HG02973 (cell line): ENCODE measurements around the gene NRARP.

Experiments
- ATAC-seq: cut with Tn5 transposase; IDR thresholded peaks from one replicate; pipeline ENCODE4 v1.9.1; 2021; ENCODE audit warnings: moderate library complexity; ENCODE audit not compliant: unreplicated experiment

The NRARP gene

DNA sequence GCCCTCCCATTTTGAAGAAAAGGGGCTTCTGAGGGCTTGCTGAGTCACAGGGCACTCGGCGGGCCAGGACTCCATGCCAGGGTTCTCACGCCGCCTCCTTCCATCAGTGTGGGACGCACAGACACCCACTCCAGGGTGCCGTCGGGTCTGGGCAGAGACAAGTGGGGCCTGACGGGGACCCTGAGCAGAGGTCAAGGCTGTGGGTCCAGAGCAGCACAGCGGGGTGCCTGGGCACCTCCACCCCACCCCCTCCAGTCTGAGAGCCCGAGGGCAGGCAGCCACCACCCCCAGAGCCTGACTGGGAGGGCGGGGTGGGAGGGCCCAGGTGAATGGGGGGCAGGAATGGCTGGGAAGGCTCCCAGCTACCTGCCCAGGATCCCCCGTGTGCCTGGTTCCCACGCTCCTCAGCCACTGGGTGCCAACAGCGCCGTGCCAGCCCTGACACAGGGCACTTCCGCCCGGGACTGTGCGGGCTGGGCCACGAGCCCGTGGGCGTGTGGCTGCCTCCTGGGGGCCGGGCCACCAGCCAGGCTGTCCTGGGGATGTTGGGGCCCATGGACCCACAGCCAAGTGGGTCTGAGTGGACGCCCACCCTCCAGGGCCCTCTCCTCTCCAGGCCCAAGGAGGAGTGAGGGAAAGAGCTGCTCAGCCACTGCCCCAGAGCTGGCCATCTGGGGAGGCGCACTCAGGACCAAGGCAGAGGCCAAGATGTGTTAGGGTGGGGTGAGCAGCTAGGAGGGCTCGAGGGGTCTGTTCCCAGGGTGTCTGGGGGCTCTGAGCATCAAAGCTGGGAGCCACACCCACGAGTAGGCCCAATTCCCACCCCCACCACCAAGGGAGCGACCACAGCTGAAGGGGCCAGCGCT, 10.1 kb upstream of the NRARP start:
- no peak for ATAC-seq

GRCh38 chr9:137311171-137311985, 9.3 kb upstream of the NRARP start:
- ATAC-seq = no peak

GRCh38 chr9:137310189-137311052, 8.3 kb upstream of the NRARP start:
- no peak for ATAC-seq

DNA sequence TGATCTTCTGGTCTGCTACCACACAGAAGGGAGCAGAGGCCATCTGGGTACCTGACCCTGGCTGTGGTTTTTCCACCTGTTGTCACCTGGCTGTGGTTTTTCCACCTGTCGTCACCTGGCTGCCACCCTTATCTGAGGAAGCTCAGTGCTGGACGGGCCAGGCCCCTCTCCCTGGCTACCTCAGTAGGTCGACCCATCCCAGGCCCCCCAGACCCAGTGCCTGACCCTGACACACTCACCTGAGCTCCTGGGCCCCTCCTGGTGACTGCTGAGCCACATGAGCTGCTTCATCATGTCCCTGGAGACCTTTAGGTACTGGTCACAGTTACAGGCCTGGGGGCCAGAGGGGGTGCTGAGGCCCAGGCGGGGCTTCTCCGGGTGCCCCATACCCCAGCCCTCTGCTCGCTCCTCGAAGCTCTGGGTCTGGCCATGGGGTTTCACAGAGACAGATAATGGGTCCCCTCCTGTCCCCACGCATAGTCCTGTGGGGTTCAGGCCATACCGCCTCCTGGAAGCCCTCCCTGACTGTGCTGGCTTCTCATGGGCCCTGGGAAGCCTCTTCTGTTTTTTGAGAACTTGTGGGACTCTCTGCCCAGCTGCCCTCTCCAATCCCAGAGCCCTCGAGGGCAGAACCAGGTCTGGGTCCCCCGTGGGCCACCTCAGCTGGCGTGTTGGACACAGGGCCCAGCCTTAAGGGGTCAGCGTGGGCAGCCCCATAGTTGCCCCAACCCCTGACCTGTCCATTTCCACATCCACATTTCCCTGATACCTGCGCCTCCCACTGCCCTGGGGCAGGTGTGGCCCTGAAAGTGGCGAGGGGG, 7.5 kb upstream of the NRARP start:
- ATAC-seq = no peak

DNA sequence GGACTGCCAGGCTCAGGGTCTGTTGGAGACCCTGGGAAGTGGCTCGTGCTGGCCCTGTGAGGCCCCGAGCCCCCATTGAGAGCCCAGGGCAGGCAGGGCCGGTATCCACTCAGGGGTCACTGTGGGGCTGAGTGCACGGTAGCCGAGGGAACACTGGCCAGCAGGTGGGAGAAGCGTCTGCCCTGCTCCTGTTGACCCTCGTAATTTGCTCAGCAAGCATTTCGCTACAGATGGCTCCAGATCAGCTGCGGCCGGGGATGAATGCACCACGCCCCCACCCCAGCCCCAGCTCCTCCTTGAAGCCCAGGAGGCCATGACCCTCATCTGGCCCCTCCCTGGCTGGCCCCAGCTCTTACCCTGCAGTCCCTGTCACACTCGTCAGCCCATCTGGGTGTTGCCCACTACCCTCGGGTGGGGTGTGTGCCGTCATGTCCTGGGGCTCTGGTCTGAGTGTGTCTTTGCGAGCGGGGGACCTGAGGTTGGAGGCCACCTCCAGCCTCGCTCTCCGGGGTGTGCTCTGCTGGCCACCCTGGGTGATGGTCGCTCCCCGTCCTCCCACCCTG, 6.1 kb upstream of the NRARP start:
- ATAC-seq = no peak

- no peak for ATAC-seq
Observed at GRCh38 chr9:137307255-137308056, 5.4 kb upstream of the NRARP start.

- ATAC-seq = no peak
Observed at GRCh38 chr9:137306850-137307254, 4.8 kb upstream of the NRARP start.

- no peak for ATAC-seq
Observed at GRCh38 chr9:137306066-137306849, 4.2 kb upstream of the NRARP start.

GRCh38 chr9:137305798-137306065, 3.7 kb upstream of the NRARP start:
- ATAC-seq = no peak

- no peak for ATAC-seq
Observed at GRCh38 chr9:137305060-137305797, 3.2 kb upstream of the NRARP start.

- ATAC-seq = no peak
Observed at GRCh38 chr9:137304383-137305059, 2.5 kb upstream of the NRARP start.

DNA sequence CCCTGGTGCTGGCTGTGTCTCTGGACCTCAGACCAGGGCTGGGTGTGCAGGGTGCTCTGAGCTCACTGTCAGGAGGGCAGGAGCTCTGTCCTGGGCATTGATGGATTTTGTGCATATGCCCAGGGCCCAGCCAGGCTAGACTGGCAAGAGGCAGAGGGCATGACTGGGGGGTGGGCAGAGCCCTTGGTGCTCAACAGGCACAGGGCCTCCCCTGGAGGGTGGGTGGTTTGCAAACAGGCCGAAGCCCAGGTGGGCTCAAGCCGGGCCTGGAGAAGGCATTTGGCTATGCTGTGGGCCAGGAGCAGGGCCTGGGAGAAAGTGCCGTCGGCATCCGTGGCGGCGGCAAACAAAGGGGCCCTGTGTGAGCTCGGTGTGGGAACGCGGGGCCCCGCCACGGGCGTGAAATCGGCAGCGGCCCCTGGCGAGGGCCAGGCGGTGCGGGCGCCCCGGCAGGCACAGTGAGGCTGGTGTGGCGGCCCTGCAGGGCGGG, 1.9 kb upstream of the NRARP start:
- ATAC-seq = no peak

GRCh38 chr9:137303151-137303892, 1.3 kb upstream of the NRARP start:
- ATAC-seq = no peak

GRCh38 chr9:137302449-137303150, 529 bp upstream of the NRARP start:
- ATAC-seq = peak; percentile 34

- ATAC-seq = no peak
Observed at GRCh38 chr9:137301081-137301947, 757 bp downstream of the NRARP start.
